CD4-positive, alpha-beta T cell (primary cell): ENCODE data around the gene RPL15. TPM values are rescaled to one million over a fixed set of nuclear protein-coding genes. Genes with fewer than 3 reads are reported as not detected.
A peak's percentile ranks its signal among the peaks of the same experiment; 100 is the strongest.

Source experiments
- ATAC-seq: fragments of 200-7000 bp; cut with Tn5 transposase; one replicate; pipeline ENCODE4 v1.10.0; 2022; ENCODE audit warnings: mild to moderate bottlenecking; ENCODE audit not compliant: poor library complexity
- CTCF ChIA-PET: fragments of 350-600 bp; sonication (Branson Sonifier 250); formaldehyde crosslinking; loops from one replicate; lab custom pipeline; 2021; ENCODE audit warnings: antibody characterized with exemption, inconsistent platforms; lab: Charles Lee
- POLR2A ChIA-PET: fragments of 350-600 bp; sonication (Branson Sonifier 250); formaldehyde crosslinking; loops from one replicate; lab custom pipeline; 2021; ENCODE audit warnings: antibody characterized with exemption, inconsistent platforms; lab: Charles Lee
- DNase-seq, 14 experiments: peaks; one replicate each; pipeline ENCODE4 v3.0.0-alpha.2; 2013 to 2020; ENCODE audit warnings: mixed read lengths in 2 of 14
- H3K27ac ChIP-seq, 2 donors: one replicate each; pipeline versions ENCODE4 v1.5.1 to v1.7.0; 2013; ENCODE audit warnings: low read length in 2 of 2, low read depth in 1 of 2, mild to moderate bottlenecking in 1 of 2
- H3K27me3 ChIP-seq, 2 experiments: 1 replicate in 1 of 2; 2 replicates in 1 of 2; pipeline versions ENCODE4 v1.6.1 to v1.7.0; 2013; ENCODE audit warnings: low read length in 2 of 2, control low read depth in 1 of 2, mild to moderate bottlenecking in 1 of 2, moderate library complexity in 1 of 2; ENCODE audit not compliant: insufficient read depth in 2 of 2, control insufficient read depth in 1 of 2
- H3K36me3 ChIP-seq: one replicate; pipeline ENCODE4 v1.6.1; 2013; ENCODE audit warnings: low read length, control low read depth; ENCODE audit not compliant: insufficient read depth
- H3K4me1 ChIP-seq: one replicate; pipeline ENCODE4 v1.6.1; 2013; ENCODE audit warnings: low read length, control low read depth; ENCODE audit not compliant: insufficient read depth
- H3K4me3 ChIP-seq: one replicate; pipeline ENCODE4 v1.5.1; 2013; ENCODE audit warnings: mild to moderate bottlenecking, low read length, moderate library complexity
- H3K9me3 ChIP-seq, 2 experiments: 1 replicate in 1 of 2; 2 replicates in 1 of 2; pipeline versions ENCODE4 v1.6.1 to v1.7.0; 2013; ENCODE audit warnings: low read length in 2 of 2, mild to moderate bottlenecking in 2 of 2, control low read depth in 1 of 2, moderate library complexity in 1 of 2; ENCODE audit not compliant: control insufficient read depth in 1 of 2, insufficient read depth in 1 of 2
- H3K27ac Mint-ChIP-seq: one replicate; pipeline ENCODE4 v1.8.0; 2020; ENCODE audit warnings: mixed read lengths
- H3K27me3 Mint-ChIP-seq: one replicate; pipeline ENCODE4 v1.8.0; 2021; ENCODE audit warnings: mixed read lengths
- H3K36me3 Mint-ChIP-seq: one replicate; pipeline ENCODE4 v1.8.0; 2021; ENCODE audit warnings: low read depth, mixed read lengths
- H3K4me1 Mint-ChIP-seq: one replicate; pipeline ENCODE4 v1.8.0; 2021; ENCODE audit warnings: low read depth, mixed read lengths
- H3K4me3 Mint-ChIP-seq: one replicate; pipeline ENCODE4 v1.8.0; 2020; ENCODE audit warnings: mild to moderate bottlenecking, mixed read lengths
- H3K9me3 Mint-ChIP-seq: one replicate; pipeline ENCODE4 v1.8.0; 2020; ENCODE audit warnings: mixed read lengths
- CTCF ChIP-seq: fragments of 200-600 bp; IDR thresholded peaks from one replicate; pipeline ENCODE4 v1.8.0; 2022; ENCODE audit warnings: antibody characterized with exemption, mild to moderate bottlenecking
- intact Hi-C, 2 experiments: fragments of 100-400 bp; cut with DNase I in 1 of 2; cut with micrococcal nuclease in 1 of 2; formaldehyde crosslinking; loops; one replicate each; pipeline versions ENCODE4 v1.15.1 to v1.9.0; 2023 to 2025; cut with DNase I, micrococcal nuclease
- total RNA-seq, 174 experiments: library from RNA in 2 of 174; stranded (reverse) in 2 of 174; gene quantifications; one replicate each; pipeline ENCODE4 v1.2.3 and lab custom pipeline; 2021 to 2026

RPL15 gene
- total RNA-seq, 2 experiments from 2014 or later, result 2,331 to 2,343 TPM

GRCh38 chr3:23954144-23954543 lies 37.2 kb downstream of the RPL15 start:
- peaks cover 80% of the 10 kb centered on the region for H3K4me1 Mint-ChIP-seq
- ChIA-PET CTCF (no interaction called here), POLR2A (interaction anchor here (0.6 to 2.4 kb wide), 2 partner anchors 37 to 492 kb away, joined by 3 to 13 read pairs; partner anchors contain the start of genes NKIRAS1 and RPL15)
- H3K4me3 Mint-ChIP-seq, result no peak overlapping the region
- ATAC-seq (no peak), DNase-seq (no peak)
- Histone ChIP-seq H3K4me1 (peaks cover 38% of the 10 kb centered on the region), H3K27ac (no peak overlapping the region), H3K36me3 (peaks cover 33% of the 10 kb centered on the region), H3K27me3 (no peaks in the 10 kb centered on the region), H3K9me3 (no peaks in the 10 kb centered on the region), H3K4me3 (no peak overlapping the region)
- intact Hi-C loops, result no loop called here
- H3K36me3 Mint-ChIP-seq, result peaks cover 63% of the 10 kb centered on the region
- no peaks in the 10 kb centered on the region for H3K9me3 Mint-ChIP-seq
- H3K27ac Mint-ChIP-seq, result peak overlapping the region; percentile 12
- TF ChIP-seq CTCF, result no peak
- H3K27me3 Mint-ChIP-seq, result no peaks in the 10 kb centered on the region

- DNase-seq (no peak), ATAC-seq (no peak)
- H3K9me3 ChIP-seq, result no peaks in the 10 kb centered on the region
- H3K27ac ChIP-seq, result no peak overlapping the region
- intact Hi-C loops, result no loop called here
- H3K4me3 ChIP-seq, result no peak overlapping the region
- no peak overlapping the region for H3K4me3 Mint-ChIP-seq
- H3K27ac Mint-ChIP-seq, result peak overlapping the region; percentile 11
- TF ChIP-seq CTCF, result no peak
- H3K27me3 ChIP-seq, result no peaks in the 10 kb centered on the region
- POLR2A ChIA-PET, result interaction anchor here (1.5 kb wide), 1 partner anchor 40 kb away, joined by 6 read pairs; the partner anchor contains the start of genes NKIRAS1 and RPL15
- H3K4me1 Mint-ChIP-seq, result peaks cover 72% of the 10 kb centered on the region
- CTCF ChIA-PET, result no interaction called here
- peaks cover 23% of the 10 kb centered on the region for H3K4me1 ChIP-seq
- no peaks in the 10 kb centered on the region for H3K9me3 Mint-ChIP-seq
- peaks cover 55% of the 10 kb centered on the region for H3K36me3 ChIP-seq
- peaks cover 85% of the 10 kb centered on the region for H3K36me3 Mint-ChIP-seq
- H3K27me3 Mint-ChIP-seq, result no peaks in the 10 kb centered on the region
These were observed 39.8 kb downstream of the RPL15 start for GRCh38 chr3:23956701-23957100.

- Mint-ChIP-seq H3K4me1 (peaks cover 55% of the 10 kb centered on the region), H3K27ac (peak overlapping the region; percentile 38), H3K27me3 (no peaks in the 10 kb centered on the region), H3K36me3 (peaks cover 92% of the 10 kb centered on the region), H3K9me3 (no peaks in the 10 kb centered on the region), H3K4me3 (peak overlapping the region; percentile 11)
- no peaks in the 10 kb centered on the region for H3K27me3 ChIP-seq
- ChIA-PET POLR2A (interaction anchor here (1.1 kb wide), 1 partner anchor 10 kb away, joined by 3 read pairs; no protein-coding TSS in a partner anchor), CTCF (no interaction called here)
- intact Hi-C loops, result no loop called here
- no peak for TF ChIP-seq CTCF
- no peak for DNase-seq
- H3K36me3 ChIP-seq, result peaks cover 76% of the 10 kb centered on the region
- ATAC-seq, result no peak
- peaks cover 7% of the 10 kb centered on the region for H3K4me1 ChIP-seq
- H3K9me3 ChIP-seq, result no peaks in the 10 kb centered on the region
- H3K27ac ChIP-seq, result no peak overlapping the region
- H3K4me3 ChIP-seq, result no peak overlapping the region
These were observed 42.4 kb downstream of the RPL15 start for GRCh38 chr3:23959135-23959900.
